ENCODE data around the gene AATK. TPM values are rescaled to one million over a fixed set of nuclear protein-coding genes. Genes with fewer than 3 reads are reported as not detected.

Gene AATK
- total and polyA plus RNA-seq, 8 donors, result 13.3 to 48.5 (median 19.4) TPM

DNA sequence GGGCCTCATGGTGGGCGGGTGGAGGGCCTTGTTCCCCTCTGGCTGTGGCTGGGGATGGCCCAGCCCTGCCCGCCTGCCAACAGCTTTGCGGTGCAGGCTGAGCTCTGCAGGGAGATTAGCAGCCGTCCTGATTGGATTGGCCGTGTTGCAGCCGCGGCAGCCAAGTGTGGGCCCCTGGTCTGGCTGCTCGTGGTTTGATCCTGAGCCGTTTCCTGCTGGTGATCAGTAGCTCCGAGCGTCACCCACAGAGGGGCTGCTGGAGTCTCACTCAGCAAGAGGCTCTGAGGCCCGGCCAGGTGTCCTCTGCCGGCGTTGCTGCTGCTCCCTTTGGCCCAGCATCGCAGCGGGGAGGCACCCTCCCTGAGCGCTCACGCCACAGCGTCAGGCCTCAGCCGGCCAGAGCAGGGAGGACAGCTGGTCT lies 98.6 kb downstream of the AATK start:
- Histone ChIP-seq H3K4me1 (peaks cover 21 to 37% of the 10 kb centered on the region in 2 donors), H3K4me3 (no peak overlapping the region), H3K36me3 (peaks cover 0 to 14% of the 10 kb centered on the region in 2 donors), H3K27me3 (no peaks in the 10 kb centered on the region), H3K27ac (no peak overlapping the region), H3K9me3 (no peaks in the 10 kb centered on the region)
- ATAC-seq, result no peak
- intact Hi-C loops (cut with DNase I), result no loop called here
- no peak for DNase-seq
- TF ChIP-seq CTCF (IDR thresholded peaks at IDR 0.05), result no peak

Small RNAs within 50 kb of the gene (microRNA-seq; reads per million reads assigned to microRNA genes)
- gene MIR1250 (0.41 to 1.2 reads per million in 2 donors), gene MIR3065 (0 reads per million in 2 donors), gene MIR338 (0 reads per million in 2 donors), gene MIR657 (0 reads per million in 2 donors)

Other genes with a start within 250 kb of the AATK start
- 10 to 100 TPM; 28.2 to 32.7 TPM for gene CHMP6, start 174.4 kb downstream of the AATK start, total RNA-seq
- gene CHMP6, start 174.4 kb downstream of the AATK start, polyA plus RNA-seq (ENCODE audit: insufficient read length in 6 of 6), result 10 to 100 TPM; 24.1 to 29.9 (median 28.3) TPM
- 100 to 1,000 TPM in 1 of 2 donors, 10 to 100 TPM in 1; 76.3 to 135 TPM for gene BAIAP2, start 131.1 kb downstream of the AATK start, total RNA-seq
- gene BAIAP2, start 131.1 kb downstream of the AATK start, polyA plus RNA-seq (ENCODE audit: insufficient read length in 6 of 6), result 10 to 100 TPM; 40.9 to 58.4 (median 46.4) TPM
- not detected for gene PVALEF, start 714 bp downstream of the AATK start, total RNA-seq
- gene PVALEF, start 714 bp downstream of the AATK start, polyA plus RNA-seq (ENCODE audit: insufficient read length in 6 of 6), result under 1 TPM; 0.11 to 0.74 (median 0.25) TPM
- gene CEP131, start 56.7 kb upstream of the AATK start, total RNA-seq, result 1 to 10 TPM; 7.7 to 9.0 TPM
- 10 to 100 TPM; 15.7 to 21.0 (median 17.5) TPM for gene CEP131, start 56.7 kb upstream of the AATK start, polyA plus RNA-seq (ENCODE audit: insufficient read length in 6 of 6)
- gene TEPSIN, start 72.8 kb upstream of the AATK start, total RNA-seq, result 10 to 100 TPM; 32.3 to 41.2 TPM
- gene TEPSIN, start 72.8 kb upstream of the AATK start, polyA plus RNA-seq (ENCODE audit: insufficient read length in 6 of 6), result 10 to 100 TPM; 15.9 to 25.2 (median 18.5) TPM
- 10 to 100 TPM; 38.3 to 42.2 TPM for gene NDUFAF8, start 73.1 kb upstream of the AATK start, total RNA-seq
- 10 to 100 TPM; 27.5 to 48.0 (median 39.1) TPM for gene NDUFAF8, start 73.1 kb upstream of the AATK start, polyA plus RNA-seq (ENCODE audit: insufficient read length in 6 of 6)
- 100 to 1,000 TPM in 1 of 2 donors, 10 to 100 TPM in 1; 79.9 to 109 TPM for gene SLC38A10, start 129.1 kb upstream of the AATK start, total RNA-seq
- gene SLC38A10, start 129.1 kb upstream of the AATK start, polyA plus RNA-seq (ENCODE audit: insufficient read length in 6 of 6), result 10 to 100 TPM; 48.4 to 96.6 (median 59.2) TPM
- gene BAHCC1, start 229.2 kb upstream of the AATK start, total RNA-seq, result 10 to 100 TPM; 13.6 to 19.8 TPM
- gene BAHCC1, start 229.2 kb upstream of the AATK start, polyA plus RNA-seq (ENCODE audit: insufficient read length in 6 of 6), result 10 to 100 TPM; 15.8 to 28.5 (median 23.6) TPM

Measured in left lung (tissue), 10 donors.